ENCODE data around the gene CDH23.

CDH23 gene

GRCh38 chr10:71840958-71841335 is 444.2 kb downstream of the CDH23 start:
- TF ChIP-seq, protein P1, sequence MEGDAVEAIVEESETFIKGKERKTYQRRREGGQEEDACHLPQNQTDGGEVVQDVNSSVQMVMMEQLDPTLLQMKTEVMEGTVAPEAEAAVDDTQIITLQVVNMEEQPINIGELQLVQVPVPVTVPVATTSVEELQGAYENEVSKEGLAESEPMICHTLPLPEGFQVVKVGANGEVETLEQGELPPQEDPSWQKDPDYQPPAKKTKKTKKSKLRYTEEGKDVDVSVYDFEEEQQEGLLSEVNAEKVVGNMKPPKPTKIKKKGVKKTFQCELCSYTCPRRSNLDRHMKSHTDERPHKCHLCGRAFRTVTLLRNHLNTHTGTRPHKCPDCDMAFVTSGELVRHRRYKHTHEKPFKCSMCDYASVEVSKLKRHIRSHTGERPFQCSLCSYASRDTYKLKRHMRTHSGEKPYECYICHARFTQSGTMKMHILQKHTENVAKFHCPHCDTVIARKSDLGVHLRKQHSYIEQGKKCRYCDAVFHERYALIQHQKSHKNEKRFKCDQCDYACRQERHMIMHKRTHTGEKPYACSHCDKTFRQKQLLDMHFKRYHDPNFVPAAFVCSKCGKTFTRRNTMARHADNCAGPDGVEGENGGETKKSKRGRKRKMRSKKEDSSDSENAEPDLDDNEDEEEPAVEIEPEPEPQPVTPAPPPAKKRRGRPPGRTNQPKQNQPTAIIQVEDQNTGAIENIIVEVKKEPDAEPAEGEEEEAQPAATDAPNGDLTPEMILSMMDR (IDR thresholded peaks at IDR 0.05; ENCODE audit: insufficient read depth, low read length, missing control alignments): no peak
- ChIA-PET CTCF (interaction anchor here (1.0 to 2.2 kb wide), 3 partner anchors 9 to 54 kb away, joined by 4 to 7 read pairs (median 5); partner anchors contain the start of gene PSAP), POLR2A (interaction anchor here (6.5 kb wide), 1 partner anchor 10 kb away, joined by 47 read pairs; the partner anchor contains the start of gene PSAP)
- no peak overlapping the region for H3K4me3 ChIP-seq (ENCODE audit: low read depth, low read length)
- DNase-seq (ENCODE audit: low read depth, low spot score): no peak

DNA sequence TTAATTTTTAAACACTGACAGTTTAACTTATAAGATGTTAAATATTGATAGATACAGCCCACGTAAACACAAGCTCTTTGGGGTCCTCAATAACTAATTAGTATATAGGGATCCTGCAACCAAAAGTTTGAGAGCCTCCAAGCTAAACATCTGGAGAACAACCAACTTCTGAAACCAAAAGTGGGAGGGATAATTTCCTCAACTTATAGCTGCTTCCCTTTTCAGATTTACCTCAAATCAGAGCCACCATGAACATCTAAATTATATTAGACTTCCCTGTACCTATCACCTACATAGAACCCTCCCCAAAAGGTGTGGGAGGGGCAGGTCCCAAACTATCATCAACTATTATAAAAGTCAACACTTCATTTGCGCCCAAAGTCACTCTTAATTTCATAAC is 445.7 kb downstream of the CDH23 start:
- no peak for DNase-seq (ENCODE audit: low read depth, low spot score)
- no peak overlapping the region for H3K4me3 ChIP-seq (ENCODE audit: low read depth, low read length)
- POLR2A ChIA-PET: interaction anchor here (1.1 kb wide), 1 partner anchor 9 kb away, joined by 3 read pairs; the partner anchor contains the start of gene PSAP
- TF ChIP-seq, protein P1 (IDR thresholded peaks at IDR 0.05; ENCODE audit: insufficient read depth, low read length, missing control alignments): no peak
- CTCF ChIA-PET: interaction anchor here (0.7 to 4.6 kb wide), 5 partner anchors 8 to 572 kb away, joined by 3 to 20 read pairs (median 3); partner anchors contain the start of gene PSAP

- POLR2A ChIA-PET: interaction anchor here (1.1 kb wide), 1 partner anchor 8 kb away, joined by 3 read pairs; the partner anchor contains the start of gene PSAP
- CTCF ChIA-PET: interaction anchor here (0.7 to 4.6 kb wide), 5 partner anchors 8 to 573 kb away, joined by 3 to 20 read pairs (median 3); partner anchors contain the start of gene PSAP
- DNase-seq (ENCODE audit: low read depth, low spot score): no peak
- TF ChIP-seq, protein P1 (IDR thresholded peaks at IDR 0.05; ENCODE audit: insufficient read depth, low read length, missing control alignments): no peak
- no peak overlapping the region for H3K4me3 ChIP-seq (ENCODE audit: low read depth, low read length)
Observed at GRCh38 chr10:71842856-71843686, 446.4 kb downstream of the CDH23 start.

GRCh38 chr10:71844084-71844483 is 447.4 kb downstream of the CDH23 start:
- H3K4me3 ChIP-seq (ENCODE audit: low read depth, low read length): no peak overlapping the region
- no peak for DNase-seq (ENCODE audit: low read depth, low spot score)
- CTCF ChIA-PET: interaction anchor here (0.9 to 4.6 kb wide), 2 partner anchors 9 to 52 kb away, joined by 3 to 20 read pairs; no protein-coding TSS in a partner anchor
- TF ChIP-seq, protein P1 (IDR thresholded peaks at IDR 0.05; ENCODE audit: insufficient read depth, low read length, missing control alignments): no peak
- POLR2A ChIA-PET: no interaction called here

GRCh38 chr10:71844695-71845094 is 448.0 kb downstream of the CDH23 start:
- CTCF ChIA-PET: interaction anchor here (0.9 to 4.6 kb wide), 2 partner anchors 10 to 51 kb away, joined by 3 to 20 read pairs; no protein-coding TSS in a partner anchor
- no peak overlapping the region for H3K4me3 ChIP-seq (ENCODE audit: low read depth, low read length)
- TF ChIP-seq, protein P1 (IDR thresholded peaks at IDR 0.05; ENCODE audit: insufficient read depth, low read length, missing control alignments): no peak
- no peak for DNase-seq (ENCODE audit: low read depth, low spot score)
- POLR2A ChIA-PET: no interaction called here
